ENCODE results near the gene CAPN5.

Gene CAPN5

GRCh38 chr11:77063861-77064260 lies 2.9 kb upstream of the CAPN5 start:
- DNase-seq (ENCODE audit: low read depth in 3 of 3), result no peak

DNA sequence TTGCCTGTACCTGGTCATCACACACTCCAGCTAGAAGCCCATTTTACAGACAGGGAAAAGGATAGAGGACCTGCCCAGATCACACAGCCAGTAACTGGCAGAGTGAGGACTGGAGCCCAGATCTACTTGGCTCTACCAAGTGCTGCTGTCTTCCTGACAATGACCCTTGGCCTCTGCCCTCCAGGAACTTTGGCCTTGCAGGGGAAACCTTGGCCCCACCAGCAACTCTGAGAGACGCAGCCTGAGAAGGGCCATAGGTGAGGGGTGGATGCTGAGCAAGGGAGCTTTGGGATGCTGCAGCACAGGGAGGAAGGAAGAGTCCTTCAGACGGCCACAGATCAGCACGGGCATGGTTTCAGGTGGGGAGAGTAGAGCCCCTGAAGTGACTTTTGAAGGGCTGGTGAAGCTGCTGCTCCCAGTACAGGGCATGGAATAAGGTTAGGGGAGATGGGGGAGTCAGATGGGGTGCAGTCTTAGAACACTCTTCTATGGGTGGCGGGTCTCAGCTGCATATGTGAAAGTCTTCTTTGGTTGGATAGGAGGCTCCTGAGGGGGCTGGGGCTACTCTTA lies 2.0 kb upstream of the CAPN5 start:
- no peak for DNase-seq (ENCODE audit: low read depth in 3 of 3)

- no peak for DNase-seq (ENCODE audit: low read depth in 3 of 3)
Observed at GRCh38 chr11:77065878-77066228, 918 bp upstream of the CAPN5 start.

DNA sequence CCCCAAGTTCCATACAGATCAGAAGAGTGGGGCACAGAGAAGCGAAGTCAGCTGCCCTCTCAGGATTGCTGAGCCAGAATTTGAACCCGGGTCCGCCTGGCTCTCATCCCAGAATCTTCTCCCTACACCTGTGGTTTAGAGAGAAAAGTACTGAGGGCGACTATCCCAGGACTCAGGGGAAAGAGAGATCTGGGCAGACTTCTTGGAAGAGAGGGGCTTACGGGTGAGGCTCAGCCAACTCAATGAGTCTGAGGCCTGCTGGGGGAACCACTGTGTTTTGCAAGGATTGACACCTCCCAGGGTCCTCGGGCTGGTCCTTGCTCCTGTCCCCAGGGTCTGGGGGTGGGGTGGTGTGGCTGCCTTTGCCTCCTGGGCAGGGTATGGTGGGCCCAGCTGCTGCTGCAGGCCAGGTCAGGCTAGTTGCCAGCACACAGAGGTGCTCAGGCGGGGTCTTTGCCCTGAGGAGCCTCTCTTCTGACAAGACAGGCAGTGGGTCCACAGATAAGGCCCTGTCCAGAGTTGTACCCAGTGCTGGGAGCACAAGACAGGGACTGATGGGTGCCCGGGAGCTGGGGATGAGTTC lies 1.2 kb downstream of the CAPN5 start:
- no peak for DNase-seq (ENCODE audit: low read depth in 3 of 3)

GRCh38 chr11:77068457-77069335 lies 1.9 kb downstream of the CAPN5 start:
- no peak for DNase-seq (ENCODE audit: low read depth in 3 of 3)

DNA sequence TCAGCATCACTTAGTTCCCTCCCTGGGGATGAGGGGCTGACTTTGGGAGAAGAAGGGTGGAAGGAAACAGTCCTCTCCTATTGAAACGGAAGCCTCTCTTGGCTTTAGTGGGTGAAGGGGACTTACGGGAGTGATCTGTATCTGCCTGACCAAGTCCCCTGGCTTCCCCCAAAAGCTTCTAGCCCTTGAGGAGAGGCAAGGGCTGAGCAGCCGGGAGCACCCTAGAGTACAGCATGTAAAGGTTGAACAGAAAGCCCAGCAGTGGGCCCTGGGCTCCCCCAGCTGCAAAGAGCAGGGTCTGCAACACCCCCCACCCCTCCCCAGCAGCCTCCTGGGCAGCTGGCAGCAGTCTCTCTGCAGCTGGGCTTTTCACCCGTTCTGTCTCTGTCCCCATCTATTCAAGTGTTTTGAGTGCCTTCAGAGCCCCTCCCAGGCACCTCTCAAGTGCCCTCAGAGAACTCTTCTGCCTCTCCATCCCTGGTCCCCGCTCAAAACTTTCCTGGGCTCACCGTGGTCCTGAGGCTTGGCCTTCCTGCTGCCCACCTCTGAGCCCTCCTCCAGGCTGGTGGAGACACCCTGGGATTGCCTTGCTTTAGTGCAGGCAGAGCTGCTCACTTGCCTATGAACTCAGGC lies 2.7 kb downstream of the CAPN5 start:
- no peak for DNase-seq (ENCODE audit: low read depth in 3 of 3)

- DNase-seq (ENCODE audit: low read depth in 3 of 3), result no peak
Observed at GRCh38 chr11:77069969-77070582, 3.3 kb downstream of the CAPN5 start.

GRCh38 chr11:77071077-77071476 lies 4.3 kb downstream of the CAPN5 start:
- no peak for DNase-seq (ENCODE audit: low read depth in 3 of 3)

DNA sequence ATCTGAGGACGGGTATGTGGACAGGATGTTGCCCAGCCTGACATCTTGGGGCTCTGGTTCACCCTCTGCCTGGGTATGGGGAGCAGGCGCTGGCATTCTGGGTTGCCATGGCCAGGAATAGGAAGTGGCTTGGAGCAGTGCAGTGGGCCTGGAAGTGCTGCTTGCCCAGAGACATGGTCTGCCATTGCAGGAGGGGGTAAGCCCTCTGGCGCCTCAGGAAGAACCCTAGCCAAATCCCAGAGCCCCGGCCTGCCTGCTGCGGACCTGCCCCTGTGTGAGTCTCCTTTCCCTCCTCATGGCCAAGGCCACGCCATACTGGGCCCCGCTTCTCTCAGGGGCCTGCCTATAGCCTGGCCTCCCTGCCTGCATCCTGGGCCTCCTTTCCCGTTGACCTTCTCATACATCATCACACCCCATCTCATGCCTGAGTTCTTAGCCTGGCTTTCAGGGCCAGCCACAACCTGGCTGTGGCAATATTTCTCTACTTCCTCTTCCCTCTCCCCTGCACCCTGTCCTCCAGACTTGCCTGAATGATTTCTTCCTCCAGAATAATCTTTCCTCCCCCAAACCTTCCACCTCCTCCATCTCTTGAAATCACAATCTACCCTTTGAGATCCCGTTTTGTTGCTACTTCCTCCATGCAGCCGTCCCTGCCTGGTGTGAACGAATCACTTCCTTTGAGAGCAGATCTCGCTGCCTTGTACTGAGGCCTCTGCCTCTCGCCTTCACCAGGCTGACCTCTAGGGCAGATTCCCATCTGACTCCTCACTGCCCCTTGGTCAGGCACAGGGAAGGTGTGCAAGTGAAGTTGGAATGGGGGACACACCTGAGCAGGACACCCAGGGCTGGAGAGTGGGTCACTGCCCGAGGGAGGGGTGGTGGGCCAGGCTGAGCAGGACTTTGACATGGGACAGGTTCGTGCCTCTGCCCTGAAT lies 5.2 kb downstream of the CAPN5 start:
- DNase-seq (ENCODE audit: low read depth in 3 of 3), result no peak

GRCh38 chr11:77072851-77073327 lies 6.1 kb downstream of the CAPN5 start:
- no peak for DNase-seq (ENCODE audit: low read depth in 3 of 3)

DNA sequence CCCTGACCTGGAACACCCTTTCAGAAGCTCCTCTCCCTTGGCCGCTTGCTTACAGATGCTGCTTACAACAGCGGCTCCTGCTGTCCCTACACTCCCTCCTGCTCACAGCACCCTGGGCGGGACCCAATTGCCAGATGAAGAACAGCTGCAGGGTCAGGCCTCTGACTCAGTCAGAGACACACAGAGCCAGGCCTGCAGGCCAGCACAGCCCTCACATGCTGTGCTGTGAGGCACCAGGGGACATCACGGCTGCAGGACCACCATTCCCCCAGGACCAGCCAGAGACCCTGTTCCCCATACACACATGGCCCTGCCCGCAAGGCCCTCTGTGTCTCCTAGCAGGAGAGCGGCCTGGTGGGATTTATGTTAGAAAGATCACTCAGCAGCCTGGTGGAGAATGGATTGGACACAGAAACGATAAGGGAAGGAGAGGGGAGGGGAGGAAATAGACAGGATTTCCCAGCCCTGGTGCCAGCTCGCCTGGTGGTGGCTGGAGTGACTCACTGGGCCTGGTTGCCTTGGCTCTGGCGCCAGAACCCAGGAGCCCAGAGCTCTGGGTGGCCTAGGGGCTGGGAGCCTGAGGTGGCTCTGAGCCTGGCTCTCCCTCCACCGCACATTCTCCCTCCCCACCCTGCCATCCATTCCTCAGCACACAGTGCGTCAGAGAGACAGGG lies 6.7 kb downstream of the CAPN5 start:
- no peak for DNase-seq (ENCODE audit: low read depth in 3 of 3)

DNA sequence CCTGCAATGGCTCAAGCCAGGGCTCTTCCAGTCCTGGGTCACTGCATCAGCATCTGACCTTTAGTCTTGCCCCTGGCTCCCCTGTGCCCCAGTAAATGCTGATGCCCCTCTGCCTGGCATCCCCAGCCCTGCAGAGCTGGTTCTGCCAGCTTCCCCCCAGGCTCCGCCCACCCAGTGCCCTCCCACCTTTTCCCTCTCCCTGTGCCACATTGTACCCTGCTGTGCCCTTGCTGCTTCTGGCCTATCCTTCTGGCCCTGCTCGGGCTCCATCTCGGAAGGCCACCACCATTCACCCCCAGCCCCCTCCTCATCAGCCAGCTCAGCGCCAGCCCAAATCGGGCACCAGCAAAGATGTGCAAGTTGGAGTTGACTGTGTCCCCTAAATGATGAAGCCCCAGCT lies 7.4 kb downstream of the CAPN5 start:
- DNase-seq (ENCODE audit: low read depth in 3 of 3), result no peak

DNA sequence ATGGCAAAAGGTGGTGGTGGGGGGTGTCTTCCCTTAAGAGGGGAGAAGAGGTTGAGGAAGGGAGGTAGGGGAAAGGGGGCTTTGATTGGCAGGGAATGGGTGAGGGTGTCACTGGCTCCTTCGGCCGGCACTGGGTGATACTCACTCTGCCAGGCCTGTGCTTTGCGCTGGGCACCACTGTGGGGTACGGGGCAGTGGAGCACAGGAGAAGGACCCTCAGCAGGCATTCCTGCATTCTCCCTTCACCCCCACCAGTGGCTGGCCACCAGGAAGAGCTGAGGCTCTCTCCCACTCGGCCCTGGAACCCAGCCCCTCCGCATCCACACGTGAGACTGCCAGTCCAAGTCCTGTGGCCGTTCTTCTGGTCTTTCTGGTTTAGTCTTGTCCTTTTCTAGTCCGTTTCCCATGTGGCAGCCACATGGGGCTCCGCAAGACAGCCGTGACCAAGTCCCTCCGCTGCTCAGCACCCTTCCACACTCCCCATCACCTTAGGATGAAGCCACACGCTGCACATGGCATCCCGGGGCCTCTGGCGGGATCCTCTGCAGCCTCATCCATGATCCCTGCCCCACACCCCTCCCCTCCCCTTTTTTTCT lies 8.0 kb downstream of the CAPN5 start:
- DNase-seq (ENCODE audit: low read depth in 3 of 3), result no peak

DNA sequence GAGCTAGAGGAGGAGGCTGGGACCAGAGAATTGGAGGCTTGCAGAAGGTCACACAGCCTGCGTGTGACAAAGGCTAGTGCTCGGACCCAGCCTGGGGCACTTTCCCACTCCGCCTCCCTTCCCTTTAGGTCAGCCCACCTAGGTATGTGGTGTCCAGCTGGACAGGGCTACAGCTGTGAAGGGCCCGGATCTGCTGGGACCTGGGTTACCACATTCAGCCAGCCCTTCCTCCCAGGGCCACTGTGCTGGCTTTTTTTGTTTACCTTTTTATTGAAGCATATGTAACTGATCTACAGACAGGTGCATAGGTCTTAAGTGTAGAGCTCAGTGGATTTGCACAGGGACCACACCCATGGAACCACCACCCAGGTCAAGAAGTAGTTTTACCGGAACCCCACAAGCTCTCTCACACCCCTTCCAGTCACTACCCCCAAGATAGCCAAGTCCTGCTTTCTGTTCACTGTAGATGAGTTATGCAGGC lies 8.7 kb downstream of the CAPN5 start:
- DNase-seq (ENCODE audit: low read depth in 3 of 3), result no peak

DNA sequence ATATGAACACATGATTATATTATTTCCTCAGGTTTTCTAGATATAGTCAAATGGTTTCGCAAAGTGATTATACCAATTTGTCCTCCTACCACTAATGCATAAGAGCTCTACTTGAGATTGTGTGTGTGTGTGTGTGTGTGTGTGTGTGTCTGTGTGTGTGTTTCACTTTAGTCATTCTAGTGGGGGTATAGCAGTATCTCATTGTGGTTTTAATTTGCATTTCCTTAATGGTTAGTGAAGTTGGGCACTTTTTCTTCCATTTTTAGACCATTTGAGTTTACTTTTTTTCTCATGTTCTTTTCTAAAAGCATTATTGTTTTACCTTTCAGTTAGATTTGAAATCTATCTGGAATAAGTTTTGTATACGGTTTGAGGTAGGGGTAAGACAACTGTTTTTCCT lies 12.9 kb downstream of the CAPN5 start:
- no peak for DNase-seq (ENCODE audit: low read depth in 3 of 3)

- DNase-seq (ENCODE audit: low read depth in 3 of 3), result no peak
Observed at GRCh38 chr11:77080643-77081210, 14.0 kb downstream of the CAPN5 start.

DNA sequence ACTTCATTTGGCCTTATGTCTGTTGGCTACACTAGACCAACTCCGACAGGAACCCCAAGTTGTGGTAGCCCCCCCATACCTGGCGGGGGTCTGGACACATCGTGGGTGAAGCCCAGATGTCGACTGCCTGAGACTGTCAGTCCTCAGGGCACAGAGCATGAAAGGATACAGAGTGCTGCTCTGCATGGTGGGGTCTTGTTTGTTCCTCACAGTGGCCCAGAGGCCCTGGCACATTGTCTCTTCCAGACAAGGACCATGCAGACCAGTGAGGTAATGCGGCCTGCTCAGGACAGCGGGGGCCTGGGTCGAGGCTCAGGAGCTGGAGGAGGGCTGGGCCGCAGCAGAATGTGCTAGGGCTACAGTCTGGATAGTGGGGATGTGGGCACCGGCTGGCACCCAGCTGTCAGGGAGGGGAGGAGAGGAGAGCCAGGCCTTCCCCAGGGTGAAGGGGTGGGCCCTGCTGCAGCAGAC lies 14.6 kb downstream of the CAPN5 start:
- DNase-seq (ENCODE audit: low read depth in 3 of 3), result no peak

GRCh38 chr11:77081976-77082836 lies 15.4 kb downstream of the CAPN5 start:
- DNase-seq (ENCODE audit: low read depth in 3 of 3), result peak in 1 of 3 experiments; percentile 7

Data from stimulated activated CD4-positive, alpha-beta T cell treated with anti-CD3 and anti-CD28 coated beads, TNF-alpha, amount 100 ng/mL, for 4 hours (primary cell).